Measurements from ENCODE around the gene FRS2. TPM values are rescaled to one million over a fixed set of nuclear protein-coding genes. Genes with fewer than 3 reads are reported as not detected.
"Not testable (repeated sequence)": the region's sequence is repeated elsewhere in the genome, so short reads cannot be mapped to it uniquely, and the experiment has no call there.

FRS2 gene
- total RNA-seq, 4 donors from 2014 or later: 36.5 to 60.3 (median 43.8) TPM

DNA sequence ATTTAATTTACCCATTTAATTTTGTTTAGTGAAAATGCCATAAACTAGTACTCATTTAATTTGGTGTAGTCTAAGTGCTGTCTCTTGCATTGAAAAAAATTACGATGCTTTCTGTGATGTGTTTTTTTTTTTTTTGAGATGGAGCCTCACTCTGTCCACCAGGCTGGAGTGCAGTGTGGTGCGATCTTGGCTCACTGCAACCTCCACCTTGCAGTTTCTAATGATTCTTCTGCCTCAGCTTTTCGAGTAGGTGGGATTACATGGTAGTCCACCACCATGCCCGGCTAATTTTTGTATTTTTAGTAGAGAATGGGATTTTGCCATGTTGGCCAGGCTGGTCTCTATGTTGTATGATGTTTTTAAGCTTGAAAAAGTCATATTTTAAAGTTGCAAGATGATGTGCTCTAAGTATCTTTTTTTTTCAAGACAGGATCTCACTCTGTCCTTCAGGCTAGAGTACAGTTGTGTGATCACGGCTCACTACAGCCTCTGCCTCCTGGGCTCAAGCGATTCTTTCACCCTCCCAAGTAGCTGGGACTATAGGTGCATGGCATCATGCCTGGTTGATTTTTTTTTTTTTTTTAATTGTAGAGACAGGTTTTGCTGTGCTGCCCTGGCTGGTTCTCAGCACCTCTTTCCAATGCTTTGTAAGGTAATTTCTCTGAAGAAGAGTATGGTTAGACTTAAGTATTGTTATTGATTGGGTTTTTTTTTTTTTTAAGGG, 131.9 kb downstream of the FRS2 start:
- Histone ChIP-seq H3K27me3 (no peaks in the 10 kb centered on the region), H3K27ac (replicated peaks in 1 of 4) (no peak overlapping the region), H3K36me3 (peaks cover 56 to 66% (median 61%) of the 10 kb centered on the region in 4 donors), H3K4me1 (no peaks in the 10 kb centered on the region), H3K4me3 (no peak overlapping the region), H3K9me3 (no peaks in the 10 kb centered on the region)
- DNase-seq (ENCODE audit: extremely low spot score): no peak
- 94% methylated on average over 6 of the region's 6 CpGs for WGBS
- intact Hi-C loops (cut with DNase I): no loop called here
- TF ChIP-seq, protein P1, sequence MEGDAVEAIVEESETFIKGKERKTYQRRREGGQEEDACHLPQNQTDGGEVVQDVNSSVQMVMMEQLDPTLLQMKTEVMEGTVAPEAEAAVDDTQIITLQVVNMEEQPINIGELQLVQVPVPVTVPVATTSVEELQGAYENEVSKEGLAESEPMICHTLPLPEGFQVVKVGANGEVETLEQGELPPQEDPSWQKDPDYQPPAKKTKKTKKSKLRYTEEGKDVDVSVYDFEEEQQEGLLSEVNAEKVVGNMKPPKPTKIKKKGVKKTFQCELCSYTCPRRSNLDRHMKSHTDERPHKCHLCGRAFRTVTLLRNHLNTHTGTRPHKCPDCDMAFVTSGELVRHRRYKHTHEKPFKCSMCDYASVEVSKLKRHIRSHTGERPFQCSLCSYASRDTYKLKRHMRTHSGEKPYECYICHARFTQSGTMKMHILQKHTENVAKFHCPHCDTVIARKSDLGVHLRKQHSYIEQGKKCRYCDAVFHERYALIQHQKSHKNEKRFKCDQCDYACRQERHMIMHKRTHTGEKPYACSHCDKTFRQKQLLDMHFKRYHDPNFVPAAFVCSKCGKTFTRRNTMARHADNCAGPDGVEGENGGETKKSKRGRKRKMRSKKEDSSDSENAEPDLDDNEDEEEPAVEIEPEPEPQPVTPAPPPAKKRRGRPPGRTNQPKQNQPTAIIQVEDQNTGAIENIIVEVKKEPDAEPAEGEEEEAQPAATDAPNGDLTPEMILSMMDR (IDR thresholded peaks at IDR 0.05): no peak
- TF ChIP-seq POLR2AphosphoS5 (IDR thresholded peaks at IDR 0.05) (no peak), EP300 (IDR thresholded peaks at IDR 0.05) (no peak), POLR2A (IDR thresholded peaks at IDR 0.05; ENCODE audit: low read depth) (no peak)

DNA sequence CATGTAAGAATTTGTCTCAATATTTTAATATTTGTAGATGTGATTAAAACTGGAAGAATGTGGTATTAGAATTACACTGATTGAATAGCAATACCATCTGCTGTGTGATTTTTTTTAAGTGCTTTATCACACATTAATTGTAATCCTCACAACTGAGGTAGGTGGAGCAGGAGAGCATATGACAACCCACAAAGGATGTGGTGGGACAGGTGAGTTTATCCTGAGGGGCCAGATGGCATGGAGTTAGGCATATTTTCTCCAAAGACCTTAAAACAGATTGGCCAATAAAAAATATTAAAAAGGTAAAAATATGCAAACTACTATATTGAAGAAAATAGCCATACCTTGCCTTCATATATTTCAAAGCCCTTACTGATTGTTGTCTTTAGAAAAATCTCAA, 132.8 kb downstream of the FRS2 start:
- Histone ChIP-seq H3K9me3 (no peaks in the 10 kb centered on the region), H3K36me3 (peaks cover 47 to 57% (median 53%) of the 10 kb centered on the region in 4 donors), H3K4me1 (no peaks in the 10 kb centered on the region), H3K27ac (replicated peaks in 1 of 4) (no peak overlapping the region), H3K4me3 (no peak overlapping the region), H3K27me3 (no peaks in the 10 kb centered on the region)
- DNase-seq (ENCODE audit: extremely low spot score): no peak
- no peak for TF ChIP-seq EP300 (IDR thresholded peaks at IDR 0.05)
- no peak for TF ChIP-seq POLR2AphosphoS5 (IDR thresholded peaks at IDR 0.05)
- TF ChIP-seq, protein P1 (IDR thresholded peaks at IDR 0.05): no peak
- no peak for TF ChIP-seq POLR2A (IDR thresholded peaks at IDR 0.05; ENCODE audit: low read depth)
- intact Hi-C loops (cut with DNase I): no loop called here

DNA sequence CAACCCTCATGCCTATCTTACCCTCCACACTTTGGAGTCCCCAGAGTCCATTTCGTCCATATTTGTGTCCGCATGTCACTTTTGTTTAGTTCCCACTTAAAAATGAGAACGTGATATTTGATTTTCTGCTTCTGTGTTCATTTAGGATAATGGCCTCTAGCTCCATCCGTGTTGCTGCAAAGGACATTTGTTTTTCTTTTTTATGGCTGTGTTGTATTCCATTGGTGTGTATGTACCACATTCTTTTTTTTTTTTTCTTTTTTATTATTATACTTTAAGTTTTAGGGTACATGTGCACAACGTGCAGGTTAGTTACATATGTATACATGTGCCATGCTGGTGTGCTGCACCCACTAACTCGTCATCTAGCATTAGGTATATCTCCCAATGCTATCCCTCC, 133.4 kb downstream of the FRS2 start:
- H3K27me3 ChIP-seq; H3K9me3 ChIP-seq; H3K4me1 ChIP-seq; H3K27ac ChIP-seq (replicated peaks in 1 of 4); H3K4me3 ChIP-seq; DNase-seq (ENCODE audit: extremely low spot score); intact Hi-C loops (cut with DNase I): not testable (repeated sequence)
- WGBS: 98% methylated on average over 6 of the region's 6 CpGs
- H3K36me3 ChIP-seq: peaks cover 42 to 51% (median 47%) of the 10 kb centered on the region in 4 donors

DNA sequence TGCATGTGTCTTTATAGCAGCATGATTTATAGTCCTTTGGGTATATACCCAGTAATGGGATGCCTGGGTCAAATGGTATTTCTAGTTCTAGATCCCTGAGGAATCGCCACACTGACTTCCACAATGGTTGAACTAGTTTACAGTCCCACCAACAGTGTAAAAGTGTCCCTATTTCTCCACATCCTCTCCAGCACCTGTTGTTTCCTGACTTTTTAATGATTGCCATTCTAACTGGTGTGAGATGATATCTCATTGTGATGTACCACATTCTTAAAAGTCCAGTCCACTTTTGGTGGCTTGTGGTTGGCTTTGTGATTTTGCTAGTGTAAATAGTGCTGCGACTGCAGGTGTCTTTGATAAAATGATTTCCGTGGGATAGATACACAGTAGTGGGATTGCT, 134.1 kb downstream of the FRS2 start:
- H3K9me3 ChIP-seq; H3K27me3 ChIP-seq; H3K4me1 ChIP-seq; intact Hi-C loops (cut with DNase I); H3K4me3 ChIP-seq; H3K27ac ChIP-seq (replicated peaks in 1 of 4); DNase-seq (ENCODE audit: extremely low spot score): not testable (repeated sequence)
- H3K36me3 ChIP-seq: peaks cover 37 to 44% (median 41%) of the 10 kb centered on the region in 4 donors
- WGBS: 80% methylated on average over 2 of the region's 3 CpGs

DNA sequence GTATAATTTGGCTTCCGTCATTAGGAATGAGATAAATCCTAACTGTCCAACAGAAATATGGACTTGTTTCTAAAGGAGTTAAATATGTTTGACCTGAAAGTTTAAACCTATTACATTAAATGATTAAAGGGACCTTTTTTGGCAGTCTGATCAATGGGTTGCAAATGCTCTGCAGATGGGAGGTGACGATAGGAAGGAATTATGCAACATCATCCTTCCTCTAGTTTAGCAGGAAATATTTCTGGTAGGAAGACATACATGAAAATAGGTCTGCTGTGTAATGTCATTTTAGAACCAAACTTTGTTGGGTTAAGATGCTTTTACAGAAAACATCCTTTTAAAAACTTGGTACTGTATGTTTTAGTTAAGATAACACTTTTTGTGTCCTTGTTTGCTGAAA, 137.9 kb downstream of the FRS2 start:
- 72% methylated on average over 2 of the region's 2 CpGs for WGBS
- TF ChIP-seq POLR2AphosphoS5 (IDR thresholded peaks at IDR 0.05) (no peak), EP300 (IDR thresholded peaks at IDR 0.05) (no peak), POLR2A (IDR thresholded peaks at IDR 0.05; ENCODE audit: low read depth) (no peak)
- TF ChIP-seq, protein P1 (IDR thresholded peaks at IDR 0.05): no peak

DNA sequence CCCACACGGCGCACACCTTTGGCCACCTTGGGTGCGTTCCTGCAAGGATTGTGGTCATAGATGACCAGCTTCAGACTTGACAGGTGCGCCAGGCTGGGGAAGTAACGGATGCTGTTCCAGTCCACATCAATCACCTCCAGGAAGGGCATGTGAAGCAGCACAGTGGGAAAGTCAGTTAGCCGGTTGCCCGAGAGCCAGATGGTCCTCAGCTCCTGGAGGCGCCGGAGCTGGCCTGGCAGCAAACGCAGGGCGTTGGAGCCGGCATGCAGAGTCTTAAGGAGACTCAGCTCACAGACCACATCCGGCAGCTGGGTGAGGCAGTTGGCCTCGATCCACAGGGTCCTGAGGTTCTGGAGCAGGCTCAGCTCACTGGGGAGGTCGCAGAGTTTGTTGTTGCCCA, 139.9 kb downstream of the FRS2 start:
- no peak for DNase-seq (ENCODE audit: extremely low spot score)
- no peak overlapping the region for H3K4me3 ChIP-seq
- 94% methylated on average over 7 of the region's 15 CpGs for WGBS

More for the DNA sequence above, 137.9 kb downstream of the FRS2 start:
- no peak for DNase-seq (ENCODE audit: extremely low spot score)
- H3K4me3 ChIP-seq: no peak overlapping the region
- H3K27me3 ChIP-seq: no peaks in the 10 kb centered on the region
- peaks cover 4 to 6% (median 4%) of the 10 kb centered on the region in 4 donors for H3K36me3 ChIP-seq
- H3K9me3 ChIP-seq: no peaks in the 10 kb centered on the region
- intact Hi-C loops (cut with DNase I): no loop called here
- H3K4me1 ChIP-seq: no peaks in the 10 kb centered on the region
- H3K27ac ChIP-seq (replicated peaks in 1 of 4): no peak overlapping the region

More for the DNA sequence above, 139.9 kb downstream of the FRS2 start:
- TF ChIP-seq EP300 (IDR thresholded peaks at IDR 0.05): no peak
- TF ChIP-seq, protein P1 (IDR thresholded peaks at IDR 0.05): no peak
- TF ChIP-seq POLR2AphosphoS5 (IDR thresholded peaks at IDR 0.05): no peak
- no peak for TF ChIP-seq POLR2A (IDR thresholded peaks at IDR 0.05; ENCODE audit: low read depth)
- Histone ChIP-seq H3K9me3 (no peaks in the 10 kb centered on the region), H3K36me3 (no peaks in the 10 kb centered on the region), H3K27ac (replicated peaks in 1 of 4) (no peak overlapping the region), H3K27me3 (no peaks in the 10 kb centered on the region), H3K4me1 (no peaks in the 10 kb centered on the region)
- intact Hi-C loops (cut with DNase I): no loop called here
